C4-2B (cell line): ENCODE measurements around the gene TMEM134.
A peak's percentile ranks its signal among the peaks of the same experiment; 100 is the strongest.

Experiments
- H3K27ac ChIP-seq: fragments of 450-650 bp; 2 replicates; pipeline ENCODE4 v1.5.1; 2017
- CTCF ChIP-seq: fragments of 450-650 bp; conservative IDR thresholded peaks from 2 replicates; pipeline ENCODE4 v1.5.1; 2017; ENCODE audit warnings: mild to moderate bottlenecking
- ZFX ChIP-seq: fragments of 450-650 bp; IDR thresholded peaks from 2 replicates; pipeline ENCODE4 v1.6.1; 2017

Gene TMEM134

GRCh38 chr11:67415501-67416304 is 53.3 kb downstream of the TMEM134 start, which contains the start of gene CARNS1:
CARNS1 (plus strand) TSS chr11:67415678; CDS start chr11:67416200, 522 bp downstream.
- H3K27ac ChIP-seq = peak within 1 kb of the TSS; percentile 87

GRCh38 chr11:67413266-67413849 is 55.7 kb downstream of the TMEM134 start:
- H3K27ac ChIP-seq = no peak overlapping the region

More at GRCh38 chr11:67415501-67416304, 53.3 kb downstream of the TMEM134 start, which contains the start of gene CARNS1:
- no peak for TF ChIP-seq ZFX
- TF ChIP-seq CTCF = no peak

GRCh38 chr11:67412495-67413179 is 56.4 kb downstream of the TMEM134 start:
- TF ChIP-seq CTCF = no peak
- TF ChIP-seq ZFX = no peak
- H3K27ac ChIP-seq = no peak overlapping the region

More at GRCh38 chr11:67413266-67413849, 55.7 kb downstream of the TMEM134 start:
- TF ChIP-seq ZFX = no peak
- TF ChIP-seq CTCF = no peak

GRCh38 chr11:67411785-67412152 is 57.3 kb downstream of the TMEM134 start:
- TF ChIP-seq CTCF (no peak), ZFX (no peak)

More at GRCh38 chr11:67411785-67412152, 57.3 kb downstream of the TMEM134 start:
- no peak overlapping the region for H3K27ac ChIP-seq
